EL (cell line): ENCODE data around the gene GJA3.

ENCODE experiments used
- DNase-seq: peaks from one replicate; pipeline ENCODE4 v3.0.0-alpha.2; 2016

The GJA3 gene

DNA sequence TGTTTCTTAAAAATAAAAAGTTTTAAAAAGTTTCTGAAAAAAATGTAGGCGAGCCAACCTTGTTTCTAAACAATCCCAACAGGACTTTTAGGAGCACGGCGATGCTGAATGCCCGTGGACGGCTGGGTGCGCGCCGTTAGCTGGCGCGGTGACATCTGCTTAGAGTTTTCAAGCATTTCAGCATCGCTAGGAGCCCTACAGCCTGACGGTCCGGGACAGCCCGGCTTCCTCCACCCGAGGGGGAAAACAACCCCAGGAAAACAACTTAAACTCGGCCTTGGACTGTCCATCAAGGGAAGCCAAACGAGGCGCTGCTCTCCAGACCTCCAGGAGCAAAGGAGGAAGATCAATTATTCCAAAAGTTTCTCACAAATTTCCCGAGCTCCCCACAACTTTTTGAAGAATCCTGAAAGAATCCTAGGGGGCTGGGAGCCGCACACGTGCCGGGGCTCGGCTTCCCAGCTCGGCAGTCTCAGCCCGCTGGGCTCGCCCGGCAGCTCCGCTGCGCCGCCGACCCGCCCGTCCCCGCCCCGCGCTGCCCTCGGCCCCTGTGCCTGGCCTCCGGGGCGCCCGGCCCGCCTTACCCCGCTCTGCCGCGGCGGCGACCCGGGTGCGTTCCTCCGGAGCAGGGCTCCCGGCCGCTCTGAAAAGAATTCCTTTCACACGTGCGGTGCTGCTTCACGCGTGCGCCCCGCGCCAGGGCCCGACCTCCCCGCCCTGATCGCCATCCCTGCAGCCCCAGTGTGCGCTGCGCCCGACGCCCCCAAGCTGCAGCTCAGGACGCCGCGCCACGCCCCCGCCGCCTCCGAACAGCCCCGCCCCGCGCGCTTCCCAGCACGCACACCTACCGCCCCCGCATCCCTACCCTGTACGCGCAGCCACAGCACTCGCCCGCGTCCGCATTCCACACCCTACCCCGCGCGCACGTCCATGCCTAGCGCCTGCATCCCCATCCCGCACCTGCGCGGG, at the start of gene GJA3:
Gene GJA3, minus strand, starts transcription at position 747 of the 969 bp plus-strand sequence. CDS start 17,764 bp downstream, outside the sequence.
- peak; percentile 58 for DNase-seq

DNA sequence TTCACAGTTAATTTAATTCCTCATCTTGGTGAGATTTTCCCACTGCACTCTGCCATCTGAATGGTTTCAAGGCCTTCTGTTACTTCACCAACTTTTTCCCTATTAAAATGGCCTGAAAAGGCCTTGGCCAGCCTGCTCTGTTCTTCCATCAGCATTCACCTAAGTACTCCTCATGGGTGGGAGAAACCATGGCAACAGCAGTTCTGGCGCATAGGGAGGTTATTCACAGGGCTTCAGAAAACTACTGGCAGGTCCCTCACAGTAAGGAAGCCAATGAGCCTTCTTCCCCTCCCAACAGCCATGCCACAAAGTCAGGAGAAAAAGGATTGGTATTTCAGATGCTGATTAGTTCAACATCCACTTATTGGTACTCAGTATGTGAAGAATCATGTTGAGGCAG, 49.1 kb upstream of the GJA3 start:
- DNase-seq, result no peak

DNA sequence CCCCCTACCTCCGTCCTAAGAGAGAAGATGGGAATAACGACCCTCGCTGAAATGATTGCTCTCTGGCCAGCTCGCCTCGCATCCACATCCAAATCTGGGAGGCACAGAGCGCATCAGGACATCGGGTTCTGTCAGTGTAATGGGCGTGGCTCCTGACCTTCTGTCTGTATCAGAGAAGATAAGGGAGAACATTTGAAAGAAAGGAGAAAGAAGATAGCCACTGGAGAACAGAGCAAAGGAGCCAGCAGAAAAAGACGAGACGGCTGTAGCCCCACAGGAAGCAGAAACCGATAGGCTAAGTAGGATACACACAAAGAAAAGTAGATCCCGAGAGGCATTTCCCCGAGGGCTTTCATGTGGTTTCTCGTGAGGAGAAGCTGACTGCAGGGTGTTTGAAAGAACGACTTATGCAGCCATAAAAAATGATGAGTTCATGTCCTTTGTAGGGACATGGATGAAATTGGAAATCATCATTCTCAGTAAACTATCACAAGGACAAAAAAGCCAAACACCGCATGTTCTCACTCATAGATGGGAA, 45.9 kb upstream of the GJA3 start:
- DNase-seq, result no peak

DNA sequence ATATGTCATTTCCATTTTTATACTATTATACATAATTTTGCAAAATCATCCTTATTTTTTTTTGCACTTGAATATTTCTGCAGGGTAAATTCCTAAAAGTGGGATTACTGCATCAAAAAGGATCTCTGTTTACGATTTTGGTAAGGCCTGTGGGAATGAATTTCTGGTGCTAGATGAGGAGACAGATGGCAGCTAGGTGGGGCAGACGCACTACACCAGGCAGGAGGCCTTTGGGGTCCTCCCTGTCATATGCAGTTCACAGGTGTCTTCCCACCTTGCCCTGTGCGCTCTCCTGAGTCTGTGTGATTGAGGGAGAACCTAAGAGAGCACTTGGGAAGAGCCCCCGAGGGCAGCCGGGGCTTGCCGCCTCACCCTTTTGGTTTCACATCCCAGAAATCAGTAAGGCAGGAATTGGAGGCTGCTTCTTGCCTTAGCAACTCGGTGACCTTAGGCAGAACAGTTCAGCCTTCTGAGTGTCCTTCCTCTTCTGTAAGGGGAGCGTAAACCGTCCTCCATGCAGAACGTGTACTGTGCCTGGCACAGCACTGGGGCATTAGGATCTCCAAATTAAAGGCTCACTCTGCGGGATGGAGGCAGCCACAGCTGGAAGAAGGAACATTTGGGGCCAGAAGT, 45.3 kb upstream of the GJA3 start:
- no peak for DNase-seq

DNA sequence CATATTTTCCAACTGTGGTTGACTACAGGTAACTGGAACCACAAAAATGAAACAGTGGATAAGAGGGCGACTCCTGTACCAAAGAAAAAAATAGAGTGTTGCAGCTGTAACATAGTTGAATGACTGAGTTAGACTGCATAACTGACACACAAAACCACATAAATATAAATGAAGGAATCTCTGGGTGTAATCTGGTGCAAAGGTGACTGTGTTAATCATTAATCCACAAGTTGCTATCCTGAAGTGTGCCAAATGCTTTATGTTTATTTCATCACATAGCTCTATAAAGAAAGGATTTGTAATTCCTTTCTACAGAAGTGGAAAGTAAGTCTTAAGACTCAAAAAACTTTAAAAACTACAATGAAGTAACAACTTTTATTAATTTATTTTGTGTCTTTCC, 37.9 kb upstream of the GJA3 start:
- no peak for DNase-seq

DNA sequence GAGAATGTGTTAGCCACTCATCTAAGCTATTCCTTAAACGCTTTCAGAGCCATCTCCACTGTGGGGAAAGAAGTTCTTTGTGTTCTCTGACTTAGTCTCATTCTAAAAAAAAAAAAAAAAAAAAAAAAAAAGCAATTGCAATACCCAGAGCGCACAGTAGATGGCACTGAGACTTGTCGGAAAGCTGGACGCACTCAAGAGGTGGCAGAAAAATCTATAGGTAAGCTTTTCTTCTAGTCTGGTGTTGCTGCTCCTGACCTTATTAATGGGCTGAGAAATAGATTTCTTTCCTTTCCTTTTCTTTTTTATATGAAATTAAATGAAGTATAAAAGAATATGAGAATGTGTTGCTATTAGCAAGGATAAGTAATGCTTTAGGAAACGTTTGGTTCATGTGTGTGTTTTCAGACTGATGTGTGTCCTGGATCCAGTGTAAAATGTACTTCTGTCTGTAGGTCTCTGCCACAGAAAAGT, 36.5 kb upstream of the GJA3 start:
- peak; percentile 33 for DNase-seq

DNA sequence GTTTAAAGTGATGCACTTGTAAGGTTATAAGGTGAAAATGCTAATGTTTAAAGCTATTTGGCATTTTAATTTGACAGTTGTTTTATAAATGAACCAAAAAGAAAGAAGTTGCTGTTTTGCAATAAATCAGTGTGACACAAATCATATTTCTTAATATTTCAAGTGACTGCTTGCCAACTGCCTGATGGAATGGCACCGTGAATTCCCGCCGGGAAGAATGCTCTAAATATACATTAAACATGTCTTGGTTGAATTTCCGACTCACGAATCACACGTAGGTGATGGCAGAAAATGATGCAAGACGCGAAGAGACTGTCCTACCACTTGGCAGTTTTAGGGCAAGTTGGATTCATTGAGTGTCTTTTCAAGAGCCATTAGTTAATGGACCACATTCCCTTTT, 34.9 kb upstream of the GJA3 start:
- no peak for DNase-seq

DNA sequence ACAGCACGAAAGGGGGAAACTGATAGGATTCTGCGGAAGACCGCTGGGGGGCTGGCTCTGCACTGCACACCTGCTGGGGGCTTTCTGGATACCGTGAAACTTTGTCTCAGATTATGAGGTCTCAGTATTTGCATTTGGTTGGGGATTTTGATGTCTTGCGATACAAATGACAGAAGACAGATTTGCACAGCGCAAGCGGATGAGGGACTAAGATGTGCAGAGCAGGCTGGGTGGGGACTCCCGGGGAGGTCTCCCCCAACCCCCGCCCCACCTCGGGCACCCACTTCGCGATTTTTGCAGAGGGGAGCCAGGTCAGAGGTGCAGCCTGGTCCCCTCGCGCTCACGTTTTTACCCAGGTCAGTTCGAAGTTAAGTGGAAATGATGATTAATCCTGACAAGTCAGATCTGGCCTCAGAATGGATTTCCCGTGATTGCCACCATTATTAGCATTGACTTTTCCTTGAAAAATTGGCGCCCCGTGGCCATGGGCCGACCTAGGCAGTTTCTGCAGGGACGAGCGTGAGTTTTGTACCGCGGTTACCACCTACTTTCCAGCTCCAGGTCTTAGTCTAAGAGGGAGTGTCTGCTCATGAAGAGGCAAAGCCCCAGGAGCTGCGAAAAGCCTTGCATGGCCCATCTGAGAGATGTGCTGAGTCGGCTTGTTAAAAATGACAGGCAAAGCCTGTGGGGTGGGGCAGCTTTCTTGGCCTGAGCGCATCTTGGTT, 33.2 kb upstream of the GJA3 start:
- DNase-seq, result no peak

DNA sequence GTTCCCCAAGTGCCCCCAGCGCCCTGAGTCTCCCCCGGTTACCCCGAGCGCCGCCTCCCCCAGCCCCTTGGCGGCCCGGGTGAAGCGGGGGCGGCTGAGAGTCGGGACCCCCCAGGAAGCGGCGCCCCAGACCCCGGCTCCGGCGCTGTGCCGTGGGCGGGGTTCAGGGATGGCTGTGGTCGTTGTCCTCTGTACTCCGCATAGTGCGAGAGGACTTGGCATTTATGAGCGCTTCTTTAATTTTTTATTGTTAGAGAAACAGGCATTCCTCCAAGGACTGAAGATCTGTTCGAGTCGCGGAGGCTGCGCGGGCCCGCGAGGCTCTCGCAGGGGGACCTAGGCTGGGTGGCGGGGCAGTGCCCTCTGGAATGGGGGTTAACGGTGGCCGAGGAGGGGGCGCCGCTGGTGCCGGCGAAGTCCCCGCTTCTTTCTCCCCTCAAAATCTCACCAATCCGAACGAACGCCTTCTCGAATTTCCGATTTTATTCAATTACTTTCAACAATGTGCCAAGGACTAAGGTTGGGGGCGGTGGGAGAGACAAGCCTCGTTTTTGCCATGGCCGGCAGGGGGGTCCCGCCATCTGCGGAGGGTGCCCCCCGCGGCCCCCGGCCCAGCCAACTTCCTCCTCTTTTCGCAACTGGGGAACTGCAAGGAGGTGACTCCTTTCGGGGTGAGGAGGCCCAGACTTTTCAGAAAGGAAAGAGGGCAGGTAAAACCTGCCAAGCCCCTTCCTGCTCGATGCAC, 32.5 kb upstream of the GJA3 start:
- DNase-seq, result no peak

DNA sequence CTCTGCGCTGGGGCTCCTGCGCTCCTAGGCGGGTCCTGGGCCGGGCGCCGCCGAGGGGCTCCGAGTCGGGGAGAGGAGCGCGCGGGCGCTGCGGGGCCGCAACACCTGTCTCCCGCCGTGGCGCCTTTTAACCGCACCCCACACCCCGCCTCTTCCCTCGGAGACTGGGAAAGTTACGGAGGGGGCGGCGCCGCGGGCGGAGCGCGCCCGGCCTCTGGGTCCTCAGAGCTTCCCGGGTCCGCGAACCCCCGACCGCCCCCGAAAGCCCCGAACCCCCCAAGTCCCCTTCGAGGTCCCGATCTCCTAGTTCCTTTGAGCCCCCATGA, 31.9 kb upstream of the GJA3 start, which contains the start of gene GJB2:
Gene GJB2, minus strand, starts transcription at position 103 of the 326 bp plus-strand sequence. CDS start 3,357 bp downstream, outside the sequence.
- no peak for DNase-seq

DNA sequence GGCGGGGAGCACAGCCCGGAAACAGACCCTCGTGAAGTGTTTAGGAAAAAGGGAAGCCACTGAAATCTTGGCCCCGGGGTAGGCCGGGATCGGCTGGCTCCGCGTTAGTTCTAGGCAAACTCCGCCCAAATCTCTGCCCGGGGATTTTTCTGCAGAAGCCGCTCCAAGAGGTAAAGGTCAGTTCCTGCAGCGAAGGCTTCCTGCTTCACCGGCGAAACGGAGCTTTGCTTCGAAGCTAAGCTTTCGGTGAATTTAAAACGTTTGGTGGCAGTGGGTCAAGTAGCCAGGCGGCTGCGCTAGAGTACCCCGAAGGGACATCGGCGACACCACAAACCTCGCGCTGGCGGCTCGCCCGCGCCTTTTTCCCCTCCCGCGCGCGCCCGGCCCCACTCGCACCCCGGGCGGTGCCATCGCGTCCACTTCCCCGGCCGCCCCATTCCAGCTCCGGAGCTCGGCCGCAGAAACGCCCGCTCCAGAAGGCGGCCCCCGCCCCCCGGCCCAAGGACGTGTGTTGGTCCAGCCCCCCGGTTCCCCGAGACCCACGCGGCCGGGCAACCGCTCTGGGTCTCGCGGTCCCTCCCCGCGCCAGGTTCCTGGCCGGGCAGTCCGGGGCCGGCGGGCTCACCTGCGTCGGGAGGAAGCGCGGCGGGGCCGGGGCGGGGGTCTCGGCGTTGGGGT, 31.4 kb upstream of the GJA3 start:
- peak; percentile 14 for DNase-seq

DNA sequence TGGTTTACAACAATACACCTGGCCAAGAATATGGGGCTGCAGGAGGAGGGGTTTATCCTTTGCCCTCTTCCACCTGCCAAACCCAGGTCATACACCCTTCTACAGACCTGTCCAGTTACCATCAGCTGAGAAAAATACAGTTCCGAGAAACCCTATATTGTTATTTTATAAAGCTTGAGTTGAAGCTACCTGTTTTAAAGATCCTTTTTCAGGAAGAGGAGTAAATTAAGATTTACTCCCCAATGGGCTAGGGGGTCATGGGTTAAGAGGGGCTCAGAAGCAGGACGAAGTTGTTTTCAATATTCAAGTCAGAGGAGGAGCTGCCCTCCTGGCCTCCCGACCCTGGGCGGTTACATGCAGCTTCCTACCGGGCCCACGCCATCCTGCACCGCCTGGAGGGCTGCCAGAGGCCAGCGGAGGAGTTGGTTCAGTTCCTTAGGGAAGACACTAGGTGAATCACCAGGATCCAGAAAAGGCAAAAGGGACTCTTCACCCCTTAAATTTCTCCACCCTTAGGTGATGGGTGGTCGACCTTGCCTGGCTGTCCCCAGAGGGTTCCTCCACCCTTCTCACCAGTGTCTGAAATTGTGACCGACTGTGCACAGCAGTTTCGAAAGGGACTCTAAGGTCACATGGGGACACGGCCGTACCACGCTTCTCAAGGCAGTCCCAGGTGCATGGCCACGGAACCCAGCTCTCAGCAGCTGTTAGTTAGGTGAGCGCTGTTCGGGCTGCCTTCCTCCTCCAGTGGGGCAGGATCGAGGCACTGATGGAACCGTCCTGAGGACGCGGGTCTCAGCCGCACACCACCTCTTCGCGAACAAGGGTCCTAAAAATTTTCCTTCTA, 30.7 kb upstream of the GJA3 start:
- DNase-seq, result no peak

DNA sequence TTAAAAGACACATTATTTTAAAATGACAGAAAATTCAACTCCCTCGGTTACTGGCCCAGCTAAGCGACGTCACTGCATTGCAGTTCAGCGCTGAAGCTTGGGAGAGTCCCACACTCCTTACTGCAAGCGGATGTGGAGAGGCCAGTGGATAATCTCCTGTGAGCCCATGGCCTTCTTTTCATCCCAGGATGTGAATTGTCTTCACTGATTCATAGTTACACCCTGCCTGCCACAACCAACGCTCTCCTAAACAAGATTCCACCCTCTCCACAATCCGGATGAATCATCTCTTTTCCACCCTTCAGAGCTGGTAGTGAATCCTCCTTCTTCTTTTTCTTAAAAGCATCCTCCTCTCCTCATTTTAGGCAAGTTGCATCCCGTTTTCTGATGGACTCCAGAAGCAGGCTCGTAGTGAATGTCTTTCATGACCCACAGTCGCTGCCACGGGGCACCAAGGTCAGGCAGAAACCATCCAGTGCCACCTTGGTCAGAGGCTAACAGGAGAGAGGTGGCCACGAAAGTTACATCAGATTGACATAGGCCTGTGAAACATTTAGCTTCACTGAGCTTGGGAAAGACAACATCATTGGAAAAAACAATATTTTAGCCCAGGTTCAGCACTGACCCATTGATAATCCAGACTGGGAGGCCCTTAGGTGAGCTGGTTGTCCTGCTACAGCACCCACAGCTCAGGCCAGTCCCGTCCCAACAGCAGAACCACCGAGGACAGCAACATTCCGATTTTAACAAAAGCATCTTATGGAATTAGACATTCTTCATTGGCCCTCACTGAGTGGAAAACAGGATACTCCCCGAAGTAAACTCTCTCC, 29.8 kb upstream of the GJA3 start:
- peak; percentile 79 for DNase-seq

DNA sequence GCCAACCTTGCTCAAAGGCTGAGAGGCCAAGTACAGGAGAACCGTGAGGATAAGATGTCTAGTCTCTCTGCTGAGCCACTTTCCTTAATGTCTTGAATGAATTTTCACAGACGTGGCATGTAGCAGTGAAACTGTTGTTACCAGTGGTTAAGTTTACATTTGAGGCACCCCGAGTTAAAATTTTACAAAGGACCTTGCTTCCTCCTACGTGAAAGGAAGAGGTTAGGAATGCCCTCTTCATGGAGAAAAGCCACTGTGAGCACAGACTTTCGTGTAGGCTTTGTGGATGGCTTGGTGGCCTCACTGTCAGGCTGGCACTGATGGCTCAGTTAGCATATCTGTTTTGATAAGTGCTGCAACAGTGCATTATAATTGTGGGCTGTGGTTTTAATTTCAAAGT, 29.2 kb upstream of the GJA3 start:
- no peak for DNase-seq

DNA sequence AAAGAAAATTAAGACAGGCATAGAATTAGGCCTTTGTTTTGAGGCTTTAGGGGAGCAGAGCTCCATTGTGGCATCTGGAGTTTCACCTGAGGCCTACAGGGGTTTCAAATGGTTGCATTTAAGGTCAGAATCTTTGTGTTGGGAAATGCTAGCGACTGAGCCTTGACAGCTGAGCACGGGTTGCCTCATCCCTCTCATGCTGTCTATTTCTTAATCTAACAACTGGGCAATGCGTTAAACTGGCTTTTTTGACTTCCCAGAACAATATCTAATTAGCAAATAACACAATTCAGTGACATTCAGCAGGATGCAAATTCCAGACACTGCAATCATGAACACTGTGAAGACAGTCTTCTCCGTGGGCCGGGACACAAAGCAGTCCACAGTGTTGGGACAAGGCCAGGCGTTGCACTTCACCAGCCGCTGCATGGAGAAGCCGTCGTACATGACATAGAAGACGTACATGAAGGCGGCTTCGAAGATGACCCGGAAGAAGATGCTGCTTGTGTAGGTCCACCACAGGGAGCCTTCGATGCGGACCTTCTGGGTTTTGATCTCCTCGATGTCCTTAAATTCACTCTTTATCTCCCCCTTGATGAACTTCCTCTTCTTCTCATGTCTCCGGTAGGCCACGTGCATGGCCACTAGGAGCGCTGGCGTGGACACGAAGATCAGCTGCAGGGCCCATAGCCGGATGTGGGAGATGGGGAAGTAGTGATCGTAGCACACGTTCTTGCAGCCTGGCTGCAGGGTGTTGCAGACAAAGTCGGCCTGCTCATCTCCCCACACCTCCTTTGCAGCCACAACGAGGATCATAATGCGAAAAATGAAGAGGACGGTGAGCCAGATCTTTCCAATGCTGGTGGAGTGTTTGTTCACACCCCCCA, 28.1 kb upstream of the GJA3 start:
- no peak for DNase-seq

DNA sequence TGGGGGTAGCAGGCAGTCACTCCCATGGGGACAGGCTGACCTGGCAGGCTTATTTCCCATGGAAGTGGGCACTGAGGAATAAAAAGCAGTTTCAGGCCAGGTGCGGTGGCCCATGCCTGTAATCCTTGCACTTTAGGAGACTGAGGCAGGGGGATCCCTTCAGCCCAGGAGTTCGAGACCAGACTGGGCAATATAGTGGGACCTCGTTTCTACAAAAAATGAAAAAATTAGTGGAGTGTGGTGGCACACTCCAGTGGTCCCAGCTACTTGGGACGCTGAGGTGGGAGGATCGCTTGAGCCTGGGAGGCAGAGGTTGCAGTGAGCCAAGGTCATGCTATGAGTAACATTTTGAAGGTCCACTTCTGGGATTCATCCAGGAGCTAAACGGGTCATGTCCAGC, 25.9 kb upstream of the GJA3 start:
- no peak for DNase-seq

DNA sequence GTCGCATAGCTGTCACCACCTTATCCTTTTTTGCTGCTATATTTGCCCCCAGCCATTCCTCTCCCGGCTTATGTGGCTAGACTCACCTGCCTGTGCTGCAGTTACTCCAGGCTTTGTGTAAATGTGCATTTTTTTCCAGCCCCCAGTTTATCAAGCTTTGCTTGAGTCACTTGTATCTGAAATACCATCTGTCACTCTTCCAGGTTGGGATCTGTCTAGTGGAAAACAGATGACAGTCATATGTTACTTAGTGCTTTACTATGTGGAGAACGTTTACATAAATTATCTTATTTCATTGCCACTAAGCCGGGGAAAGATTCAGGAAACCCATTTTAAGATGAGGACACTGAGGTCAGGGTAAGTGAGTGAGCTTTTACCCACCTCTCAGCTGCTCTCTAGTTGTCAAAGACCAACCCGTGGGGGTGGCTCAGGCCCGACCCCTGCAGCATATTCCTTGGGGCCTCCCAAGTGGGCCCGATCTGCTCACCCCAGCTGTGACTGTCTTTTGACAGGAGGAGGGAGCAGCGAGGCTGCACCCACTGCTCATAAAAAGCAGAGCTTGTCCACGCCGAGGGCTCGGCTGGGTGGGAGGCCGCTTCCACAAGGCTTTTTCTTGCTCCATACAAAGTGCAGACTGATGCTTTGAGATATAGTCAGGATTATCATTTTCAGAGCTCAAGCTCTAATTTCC, 24.7 kb upstream of the GJA3 start:
- DNase-seq, result no peak

DNA sequence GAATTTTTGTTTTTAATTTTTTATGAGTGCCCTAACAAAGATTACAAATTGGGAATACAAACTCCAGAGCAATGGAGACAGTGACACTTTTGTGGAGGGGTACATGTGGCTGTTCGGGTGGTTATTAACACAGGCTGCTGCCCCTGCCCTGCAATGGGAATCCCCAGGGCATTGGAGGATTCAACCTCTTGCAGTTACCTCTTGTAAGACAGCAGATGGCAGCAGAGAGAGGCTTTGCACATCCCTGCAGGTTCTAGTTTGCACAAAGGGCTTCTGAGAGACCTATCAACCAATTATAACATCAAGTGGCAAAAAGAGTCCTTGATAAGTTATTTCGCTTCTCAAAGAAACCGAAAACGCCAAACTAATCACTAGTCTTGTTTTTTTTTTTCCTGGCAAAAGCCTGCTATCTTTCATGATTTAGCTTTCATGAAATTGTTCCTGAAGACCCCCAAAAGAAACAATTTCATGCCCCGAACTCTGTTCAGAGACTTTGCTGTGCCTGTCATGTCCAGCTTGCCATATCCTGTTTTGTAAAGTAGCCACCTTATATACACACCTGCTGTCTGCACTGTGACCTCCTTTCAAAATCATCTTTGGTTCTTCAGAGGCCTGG, 21.5 kb upstream of the GJA3 start:
- DNase-seq, result peak; percentile 69
